GM21390 (cell line): Measurements from ENCODE around the gene RRH.
"Not testable (repeated sequence)": the region's sequence is repeated elsewhere in the genome, so short reads cannot be mapped to it uniquely, and the experiment has no call there.

Experiments used
- ATAC-seq: cut with Tn5 transposase; IDR thresholded peaks from one replicate; pipeline ENCODE4 v1.9.1; 2021; ENCODE audit not compliant: unreplicated experiment

RRH gene

GRCh38 chr4:109827672-109828071, at the start of gene RRH:
TSS of gene RRH (plus strand) at chr4:109827972. CDS start at chr4:109828028, 56 bp downstream.
- no peak for ATAC-seq

GRCh38 chr4:109782092-109782491, 45.7 kb upstream of the RRH start:
- ATAC-seq, result not testable (repeated sequence)

GRCh38 chr4:109786846-109787245, 40.9 kb upstream of the RRH start:
- no peak for ATAC-seq

- no peak for ATAC-seq
Observed at GRCh38 chr4:109787807-109788206, 40.0 kb upstream of the RRH start.

- no peak for ATAC-seq
Observed at GRCh38 chr4:109795059-109795458, 32.7 kb upstream of the RRH start.

GRCh38 chr4:109798866-109799265, 28.9 kb upstream of the RRH start:
- no peak for ATAC-seq

- no peak for ATAC-seq
Observed at GRCh38 chr4:109801099-109801789, 26.5 kb upstream of the RRH start.

GRCh38 chr4:109801895-109802319, 25.9 kb upstream of the RRH start, which contains the start of gene CFI:
TSS of gene CFI (minus strand) at chr4:109801999. CDS start at chr4:109801971, 28 bp downstream.
- ATAC-seq, result no peak

- ATAC-seq, result peak; percentile 71
Observed at GRCh38 chr4:109803924-109804571, 23.7 kb upstream of the RRH start.

- no peak for ATAC-seq
Observed at GRCh38 chr4:109809655-109810054, 18.1 kb upstream of the RRH start.

GRCh38 chr4:109810552-109811387, 17.0 kb upstream of the RRH start:
- ATAC-seq, result no peak

GRCh38 chr4:109811707-109812106, 16.1 kb upstream of the RRH start:
- no peak for ATAC-seq

- ATAC-seq, result peak; percentile 99
Observed at GRCh38 chr4:109815151-109816081, 12.4 kb upstream of the RRH start, which contains the start of gene GAR1. TSS of gene GAR1 (plus strand) at chr4:109815762. CDS start at chr4:109816165, 403 bp downstream.

- ATAC-seq, result no peak
Observed at GRCh38 chr4:109816082-109816442, 11.7 kb upstream of the RRH start.

GRCh38 chr4:109816894-109817293, 10.9 kb upstream of the RRH start:
- no peak for ATAC-seq

- ATAC-seq, result no peak
Observed at GRCh38 chr4:109818268-109818667, 9.5 kb upstream of the RRH start.

GRCh38 chr4:109820563-109820962, 7.2 kb upstream of the RRH start:
- no peak for ATAC-seq

GRCh38 chr4:109821185-109821584, 6.6 kb upstream of the RRH start:
- ATAC-seq, result no peak

- ATAC-seq, result peak; percentile 66
Observed at GRCh38 chr4:109826719-109827118, 1.1 kb upstream of the RRH start.

- no peak for ATAC-seq
Observed at GRCh38 chr4:109833756-109834155, 6.0 kb downstream of the RRH start.
